HCT116 (cell line): ENCODE measurements around the gene NCR3LG1. TPM values are rescaled to one million over a fixed set of nuclear protein-coding genes. Genes with fewer than 3 reads are reported as not detected.

Experiments
- ATAC-seq: fragments of 200-7000 bp; cut with Tn5 transposase; 2 replicates; pipeline ENCODE4 v1.9.1; 2020; ENCODE audit warnings: mild to moderate bottlenecking, moderate library complexity
- BruUV-seq: library from RNA; stranded (reverse); fragments of 400-500 nt; replicated peaks from 2 replicates; lab custom pipeline; 2021; lab: Mats Ljungman, UMichigan
- CTCF ChIA-PET: fragments of 300-600 bp; sonication (Branson Sonifier 250); formaldehyde crosslinking; loops from one replicate; lab custom pipeline; 2021; ENCODE audit warnings: antibody characterized with exemption; lab: Charles Lee
- POLR2A ChIA-PET: fragments of 300-600, 350-600 bp; sonication (Branson Sonifier 250); formaldehyde crosslinking; loops from one replicate; lab custom pipeline; 2021; ENCODE audit warnings: antibody characterized with exemption; lab: Charles Lee
- RAD21 ChIA-PET, 2 experiments: fragments of 300-600 bp; sonication (Branson Sonifier 250); formaldehyde crosslinking; loops; one replicate each; lab custom pipeline; 2023; ENCODE audit warnings: low total read pairs in 2 of 2; ENCODE audit not compliant: uncharacterized antibody in 2 of 2, unreplicated experiment in 2 of 2, low non-redundant PET in 1 of 2; lab: Charles Lee
- DNase-seq: peaks from one replicate; pipeline ENCODE4 v3.0.0-alpha.2; 2010; ENCODE audit warnings: low read depth, low spot score
- H2AFZ ChIP-seq: fragments of 200-600 bp; shearing (Covaris generic), sonication (generic); 2 replicates; pipeline ENCODE4 v1.6.1; 2017; ENCODE audit warnings: low read depth, mixed run types, mixed read lengths, antibody characterized with exemption, low read length; ENCODE audit not compliant: poor library complexity, severe bottlenecking
- H3K27ac ChIP-seq: 2 replicates; pipeline ENCODE4 v1.5.1; 2012; ENCODE audit warnings: low read depth, low read length
- H3K27me3 ChIP-seq: fragments of 200-600 bp; sonication (generic); 2 replicates; pipeline ENCODE4 v1.6.1; 2016; ENCODE audit warnings: mixed run types, low read length, mixed read lengths; ENCODE audit not compliant: insufficient read depth
- H3K36me3 ChIP-seq, 2 experiments: fragments of 200-500 bp in 1 of 2; fragments of 200-600 bp in 1 of 2; sonication (Bioruptor generic) in 1 of 2; sonication (generic) in 1 of 2; 2 replicates each; pipeline versions ENCODE4 v1.5.1 to v1.6.1; 2014 to 2016; ENCODE audit warnings: low read length in 2 of 2, inconsistent platforms in 1 of 2, mixed read lengths in 1 of 2, mixed run types in 1 of 2; ENCODE audit not compliant: insufficient read depth in 2 of 2, control insufficient read depth in 1 of 2
- H3K4me1 ChIP-seq, 2 experiments: fragments of 200-600 bp in 1 of 2; sonication (generic) in 1 of 2; 2 replicates each; pipeline versions ENCODE4 v1.5.1 to v1.6.1; 2012 to 2017; ENCODE audit warnings: low read length in 2 of 2, inconsistent platforms in 1 of 2, mild to moderate bottlenecking in 1 of 2, mixed read lengths in 1 of 2, mixed run types in 1 of 2, moderate library complexity in 1 of 2; ENCODE audit not compliant: insufficient read depth in 2 of 2, control insufficient read depth in 1 of 2
- H3K4me2 ChIP-seq: fragments of 200-600 bp; sonication (generic); 2 replicates; pipeline ENCODE4 v1.6.1; 2017; ENCODE audit warnings: mixed run types, low read length, mixed read lengths
- H3K4me3 ChIP-seq, 2 experiments: fragments of 200-600 bp in 1 of 2; sonication (generic) in 1 of 2; replicated peaks in 1 of 2; 2 replicates each; pipeline ENCODE4 v1.5.1; 2011 to 2016; ENCODE audit warnings: low read length in 2 of 2, control low read depth in 1 of 2, low read depth in 1 of 2, mild to moderate bottlenecking in 1 of 2, mixed read lengths in 1 of 2, mixed run types in 1 of 2
- H3K79me2 ChIP-seq: fragments of 200-600 bp; sonication (generic); 2 replicates; pipeline ENCODE4 v1.6.1; 2017; ENCODE audit warnings: mild to moderate bottlenecking, mixed run types, low read length, moderate library complexity, mixed read lengths; ENCODE audit not compliant: insufficient read depth
- H3K9ac ChIP-seq: fragments of 200-600 bp; sonication (generic); 2 replicates; pipeline ENCODE4 v1.6.1; 2016; ENCODE audit warnings: low read length, mixed read lengths
- H3K9me2 ChIP-seq: fragments of 200-600 bp; sonication (generic), shearing (Covaris generic); 2 replicates; pipeline ENCODE4 v1.6.1; 2017; ENCODE audit warnings: mixed run types, mild to moderate bottlenecking, moderate library complexity; ENCODE audit not compliant: insufficient read depth
- H3K9me3 ChIP-seq, 2 experiments: fragments of 200-500 bp in 1 of 2; fragments of 200-600 bp in 1 of 2; sonication (Bioruptor generic) in 1 of 2; sonication (generic) in 1 of 2; 2 replicates each; pipeline ENCODE4 v1.6.1; 2014 to 2017; ENCODE audit warnings: low read length in 2 of 2, mixed read lengths in 2 of 2, inconsistent platforms in 1 of 2, low read depth in 1 of 2, mild to moderate bottlenecking in 1 of 2, mixed run types in 1 of 2, moderate library complexity in 1 of 2; ENCODE audit not compliant: control insufficient read depth in 1 of 2, insufficient read depth in 1 of 2
- H4K20me1 ChIP-seq: fragments of 200-600 bp; sonication (generic), shearing (Covaris generic); 2 replicates; pipeline ENCODE4 v1.6.1; 2017; ENCODE audit warnings: mixed run types, mild to moderate bottlenecking, moderate library complexity; ENCODE audit not compliant: insufficient read depth
- CTCF ChIP-seq, 3 experiments: fragments of 200-600 bp in 1 of 3; sonication (generic) in 1 of 3; IDR thresholded peaks in 2 of 3; conservative IDR thresholded peaks in 1 of 3; 2 replicates each; pipeline ENCODE4 v1.5.1; 2012 to 2017; ENCODE audit warnings: low read depth in 2 of 3, low read length in 2 of 3, antibody characterized with exemption in 1 of 3, borderline replicate concordance in 1 of 3, control low read depth in 1 of 3, mild to moderate bottlenecking in 1 of 3, mixed read lengths in 1 of 3, mixed run types in 1 of 3, moderate library complexity in 1 of 3; ENCODE audit not compliant: insufficient read depth in 1 of 3
- ELF1 ChIP-seq: IDR thresholded peaks from 2 replicates; pipeline ENCODE4 v1.6.1; 2012; ENCODE audit warnings: low read depth, borderline replicate concordance
- FOSL1 ChIP-seq: IDR thresholded peaks from 2 replicates; pipeline ENCODE4 v1.6.1; 2012; ENCODE audit warnings: low read depth
- JUND ChIP-seq: IDR thresholded peaks from 2 replicates; pipeline ENCODE4 v1.6.1; 2012
- POLR2AphosphoS5 ChIP-seq: IDR thresholded peaks from 2 replicates; pipeline ENCODE4 v1.6.1; 2011; ENCODE audit warnings: mild to moderate bottlenecking, low read depth, low read length, moderate library complexity
- RAD21 ChIP-seq: IDR thresholded peaks from 2 replicates; pipeline ENCODE4 v1.6.1; 2012; ENCODE audit warnings: low read depth, mild to moderate bottlenecking
- SRF ChIP-seq: IDR thresholded peaks from 2 replicates; pipeline ENCODE4 v1.6.1; 2012; ENCODE audit warnings: low read depth
- TCF7L2 ChIP-seq: IDR thresholded peaks from 2 replicates; pipeline ENCODE4 v1.7.0; 2011; ENCODE audit warnings: borderline replicate concordance, inconsistent platforms; ENCODE audit not compliant: insufficient read depth, insufficient read length; ENCODE audit errors: extremely low read depth
- ZBTB33 ChIP-seq: IDR thresholded peaks from 2 replicates; pipeline ENCODE4 v1.6.1; 2011; ENCODE audit warnings: mild to moderate bottlenecking, low read length, moderate library complexity; ENCODE audit not compliant: insufficient replicate concordance; ENCODE audit errors: extremely low read depth
- ZNF274 ChIP-seq: fragments of 200-500 bp; sonication (Bioruptor generic); IDR thresholded peaks from 2 replicates; pipeline ENCODE4 v1.6.1; 2014; ENCODE audit warnings: mild to moderate bottlenecking, low read depth, low read length, inconsistent platforms
- intact Hi-C: fragments of 100-400 bp; cut with micrococcal nuclease; formaldehyde crosslinking; loops from 2 replicates; pipeline ENCODE4 v1.10.0; 2022
- total RNA-seq: library from RNA; stranded (reverse); gene quantifications from one replicate; pipeline ENCODE4 v1.2.1, GENCODE V29; 2021; ENCODE audit not compliant: unreplicated experiment
- TF ChIP-seq, protein P1 (sequence below): IDR thresholded peaks from 2 replicates; pipeline ENCODE4 v1.6.1; 2012; ENCODE audit warnings: low read depth

NCR3LG1 gene
- total RNA-seq, 1 experiment from 2014 or later: 1.5 TPM

GRCh38 chr11:17384002-17384511, 32.5 kb downstream of the NCR3LG1 start:
- Histone ChIP-seq H3K4me2 (no peak overlapping the region), H3K27me3 (no peaks in the 10 kb centered on the region), H3K4me1 (peaks cover 0 to 12% of the 10 kb centered on the region in 2 experiments; a peak in 2 of 4 replicates), H2AFZ (no peak overlapping the region), H4K20me1 (no peaks in the 10 kb centered on the region), H3K36me3 (no peaks in the 10 kb centered on the region), H3K9ac (no peak overlapping the region), H3K27ac (no peak overlapping the region), H3K9me2 (no peaks in the 10 kb centered on the region), H3K4me3 (no peak overlapping the region), H3K9me3 (peaks cover 0 to under 1% of the 10 kb centered on the region in 2 experiments; a peak in 1 of 4 replicates), H3K79me2 (no peaks in the 10 kb centered on the region)
- no peak for TF ChIP-seq ZNF274
- TF ChIP-seq, protein P1, sequence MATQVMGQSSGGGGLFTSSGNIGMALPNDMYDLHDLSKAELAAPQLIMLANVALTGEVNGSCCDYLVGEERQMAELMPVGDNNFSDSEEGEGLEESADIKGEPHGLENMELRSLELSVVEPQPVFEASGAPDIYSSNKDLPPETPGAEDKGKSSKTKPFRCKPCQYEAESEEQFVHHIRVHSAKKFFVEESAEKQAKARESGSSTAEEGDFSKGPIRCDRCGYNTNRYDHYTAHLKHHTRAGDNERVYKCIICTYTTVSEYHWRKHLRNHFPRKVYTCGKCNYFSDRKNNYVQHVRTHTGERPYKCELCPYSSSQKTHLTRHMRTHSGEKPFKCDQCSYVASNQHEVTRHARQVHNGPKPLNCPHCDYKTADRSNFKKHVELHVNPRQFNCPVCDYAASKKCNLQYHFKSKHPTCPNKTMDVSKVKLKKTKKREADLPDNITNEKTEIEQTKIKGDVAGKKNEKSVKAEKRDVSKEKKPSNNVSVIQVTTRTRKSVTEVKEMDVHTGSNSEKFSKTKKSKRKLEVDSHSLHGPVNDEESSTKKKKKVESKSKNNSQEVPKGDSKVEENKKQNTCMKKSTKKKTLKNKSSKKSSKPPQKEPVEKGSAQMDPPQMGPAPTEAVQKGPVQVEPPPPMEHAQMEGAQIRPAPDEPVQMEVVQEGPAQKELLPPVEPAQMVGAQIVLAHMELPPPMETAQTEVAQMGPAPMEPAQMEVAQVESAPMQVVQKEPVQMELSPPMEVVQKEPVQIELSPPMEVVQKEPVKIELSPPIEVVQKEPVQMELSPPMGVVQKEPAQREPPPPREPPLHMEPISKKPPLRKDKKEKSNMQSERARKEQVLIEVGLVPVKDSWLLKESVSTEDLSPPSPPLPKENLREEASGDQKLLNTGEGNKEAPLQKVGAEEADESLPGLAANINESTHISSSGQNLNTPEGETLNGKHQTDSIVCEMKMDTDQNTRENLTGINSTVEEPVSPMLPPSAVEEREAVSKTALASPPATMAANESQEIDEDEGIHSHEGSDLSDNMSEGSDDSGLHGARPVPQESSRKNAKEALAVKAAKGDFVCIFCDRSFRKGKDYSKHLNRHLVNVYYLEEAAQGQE: no peak
- TF ChIP-seq RAD21: peak; percentile 93
- TF ChIP-seq CTCF (IDR thresholded peaks at IDR 0.05 in 2 of 3, conservative IDR thresholded peaks at IDR 0.05 in 1 of 3; ENCODE audit: borderline replicate concordance in 1 of 3, insufficient read depth in 1 of 3, low read depth in 2 of 3, low read length in 2 of 3): peak; percentile 87 to 94 (median 94)
- TF ChIP-seq ZBTB33: no peak
- no peak for TF ChIP-seq JUND
- no peak for TF ChIP-seq POLR2AphosphoS5
- no peak for TF ChIP-seq FOSL1
- no peak for TF ChIP-seq TCF7L2
- no peak for TF ChIP-seq ELF1
- TF ChIP-seq SRF: no peak
- DNase-seq (peak; percentile 66), ATAC-seq (peak; percentile 70)
- ChIA-PET POLR2A (no interaction called here), CTCF (interaction anchor here (0.7 to 2.1 kb wide), 17 partner anchors 9 to 347 kb away, joined by 3 to 32 read pairs (median 4); partner anchors contain the start of gene USH1C), RAD21 (interaction anchor here (1.1 to 1.6 kb wide), 5 partner anchors 89 to 144 kb away, joined by 3 to 8 read pairs (median 4); no protein-coding TSS in a partner anchor)
- no TSS peak for BruUV-seq
- intact Hi-C loops: loop anchor here (1.0 to 5.0 kb wide), 4 partner anchors 120 to 213 kb away; no protein-coding TSS in a partner anchor
